Stimulated activated CD4-positive, alpha-beta T cell treated with anti-CD3 and anti-CD28 coated beads, Interleukin-15, amount 100 ng/mL, for 1 hour (primary cell): Measurements from ENCODE around the gene NMNAT3.

Source experiments
- DNase-seq, 2 donors: peaks; one replicate each; pipeline ENCODE4 v3.0.0-alpha.2; 2020; ENCODE audit warnings: low read depth in 1 of 2, low spot score in 1 of 2

NMNAT3 gene

GRCh38 chr3:139676108-139676507 is 1.7 kb downstream of the NMNAT3 start:
- DNase-seq = no peak

GRCh38 chr3:139675327-139675726 is 2.4 kb downstream of the NMNAT3 start:
- no peak for DNase-seq

GRCh38 chr3:139674571-139675260 is 3.1 kb downstream of the NMNAT3 start:
- DNase-seq = no peak

- no peak for DNase-seq
Measured at GRCh38 chr3:139672884-139673283, 4.9 kb downstream of the NMNAT3 start.

- DNase-seq = no peak
Measured at GRCh38 chr3:139671863-139672646, 5.7 kb downstream of the NMNAT3 start.

GRCh38 chr3:139671107-139671506 is 6.7 kb downstream of the NMNAT3 start:
- DNase-seq = no peak

- DNase-seq = no peak
Measured at GRCh38 chr3:139670196-139670595, 7.6 kb downstream of the NMNAT3 start.

- DNase-seq = no peak
Measured at GRCh38 chr3:139668332-139668731, 9.4 kb downstream of the NMNAT3 start.

- DNase-seq = no peak
Measured at GRCh38 chr3:139664958-139665357, 12.8 kb downstream of the NMNAT3 start.

GRCh38 chr3:139660269-139660668 is 17.5 kb downstream of the NMNAT3 start:
- no peak for DNase-seq

- no peak for DNase-seq
Measured at GRCh38 chr3:139659511-139659910, 18.3 kb downstream of the NMNAT3 start.

GRCh38 chr3:139657936-139658335 is 19.8 kb downstream of the NMNAT3 start:
- DNase-seq = no peak

GRCh38 chr3:139657434-139657833 is 20.3 kb downstream of the NMNAT3 start:
- DNase-seq = no peak

GRCh38 chr3:139655909-139656595 is 21.7 kb downstream of the NMNAT3 start:
- DNase-seq = no peak

GRCh38 chr3:139654637-139655365 is 23.0 kb downstream of the NMNAT3 start:
- DNase-seq = no peak

GRCh38 chr3:139653582-139653981 is 24.2 kb downstream of the NMNAT3 start:
- DNase-seq = no peak

GRCh38 chr3:139652561-139652960 is 25.2 kb downstream of the NMNAT3 start:
- DNase-seq = no peak

- DNase-seq = no peak
Measured at GRCh38 chr3:139647866-139648435, 29.8 kb downstream of the NMNAT3 start.

- no peak for DNase-seq
Measured at GRCh38 chr3:139646512-139646911, 31.3 kb downstream of the NMNAT3 start.

- DNase-seq = no peak
Measured at GRCh38 chr3:139642996-139643395, 34.8 kb downstream of the NMNAT3 start.

- no peak for DNase-seq
Measured at GRCh38 chr3:139640456-139640855, 37.3 kb downstream of the NMNAT3 start.
